CD4-positive, alpha-beta T cell treated with Interleukin-17A for 1 hour (primary cell): ENCODE results near the gene RELCH.

Experiments
- DNase-seq: peaks from one replicate; pipeline ENCODE4 v3.0.0-alpha.2; 2020

The RELCH gene

DNA sequence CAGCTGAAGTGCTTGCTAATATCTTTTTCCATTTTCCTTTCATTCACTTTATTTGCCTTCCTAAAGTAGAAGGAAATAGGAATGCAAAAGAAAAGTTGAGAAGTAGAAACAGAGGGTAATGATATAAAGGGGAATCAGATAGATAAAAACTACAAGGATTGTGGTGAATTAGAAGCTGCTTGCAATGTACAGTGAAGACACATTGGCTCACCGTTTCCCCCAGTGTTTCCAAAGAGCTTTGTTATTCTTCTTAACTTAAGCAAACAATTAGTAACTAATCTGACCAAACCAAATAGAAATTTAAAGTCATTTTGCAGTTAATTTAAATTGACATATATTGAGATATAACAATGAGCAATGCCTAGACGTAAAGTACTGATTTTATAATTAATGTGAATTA is 63.4 kb downstream of the RELCH start:
- DNase-seq = no peak

DNA sequence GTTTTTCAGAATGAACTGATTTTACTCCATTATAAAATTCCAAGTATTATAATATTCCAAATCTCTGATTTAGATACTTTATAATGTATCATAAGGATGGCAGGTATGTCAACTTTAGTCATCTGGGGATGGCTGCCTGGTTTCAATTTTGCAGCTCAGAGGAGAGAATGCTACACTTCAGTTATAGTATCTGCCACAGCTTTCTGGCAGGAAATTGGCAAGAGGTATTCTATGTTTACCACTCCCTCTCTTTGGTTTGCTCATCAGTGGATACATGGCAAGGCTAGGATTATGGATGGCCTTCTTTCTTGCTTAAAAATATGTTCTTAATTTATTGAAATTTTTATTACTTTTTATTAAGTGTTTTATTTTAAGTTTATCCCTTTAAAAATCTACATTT is 71.0 kb downstream of the RELCH start:
- no peak for DNase-seq

DNA sequence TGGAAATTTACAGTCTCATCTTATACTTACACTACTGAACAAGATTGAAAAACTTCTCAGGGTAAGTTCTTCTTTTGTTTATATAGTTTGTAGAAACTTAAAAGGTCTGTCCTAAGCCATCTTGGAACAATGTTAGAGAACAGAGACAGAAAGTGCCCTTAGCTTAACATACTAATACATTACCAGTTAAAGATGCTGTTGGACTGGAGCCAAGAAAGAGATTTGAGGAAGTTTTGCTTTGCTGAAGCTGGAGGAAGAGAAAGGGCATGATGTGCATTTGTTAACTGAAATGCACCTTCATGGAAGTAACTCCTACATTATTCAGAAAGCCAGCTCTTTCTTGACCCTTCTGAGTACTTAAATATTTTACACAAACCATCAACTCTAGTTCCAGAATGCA is 71.6 kb downstream of the RELCH start:
- no peak for DNase-seq

- no peak for DNase-seq
Observed at GRCh38 chr18:62262061-62262460, 75.0 kb downstream of the RELCH start.

- no peak for DNase-seq
Observed at GRCh38 chr18:62264984-62265383, 77.9 kb downstream of the RELCH start.

GRCh38 chr18:62277045-62277444 is 90.0 kb downstream of the RELCH start:
- DNase-seq = no peak

DNA sequence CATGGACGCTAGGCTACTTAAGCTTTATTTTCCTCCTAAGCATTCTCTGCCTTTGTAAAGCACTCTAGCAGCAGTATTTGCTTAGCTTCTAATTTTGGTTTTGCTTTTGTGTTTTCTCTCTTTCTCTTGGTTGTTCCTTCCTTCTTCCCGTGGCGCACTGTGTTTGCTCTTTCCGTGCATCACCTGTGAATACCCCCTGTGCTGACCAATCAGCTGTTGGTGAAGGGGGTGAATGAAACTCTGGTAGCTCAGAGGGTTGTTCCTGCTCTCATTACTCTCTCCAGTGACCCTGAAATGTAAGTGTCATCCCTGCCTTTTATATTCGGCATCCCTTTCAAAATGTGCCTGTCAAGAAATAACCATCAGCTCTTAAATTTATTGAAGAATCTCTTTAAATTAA is 92.5 kb downstream of the RELCH start:
- no peak for DNase-seq

GRCh38 chr18:62280058-62280457 is 93.0 kb downstream of the RELCH start:
- no peak for DNase-seq

- DNase-seq = no peak
Observed at GRCh38 chr18:62280786-62281185, 93.7 kb downstream of the RELCH start.

DNA sequence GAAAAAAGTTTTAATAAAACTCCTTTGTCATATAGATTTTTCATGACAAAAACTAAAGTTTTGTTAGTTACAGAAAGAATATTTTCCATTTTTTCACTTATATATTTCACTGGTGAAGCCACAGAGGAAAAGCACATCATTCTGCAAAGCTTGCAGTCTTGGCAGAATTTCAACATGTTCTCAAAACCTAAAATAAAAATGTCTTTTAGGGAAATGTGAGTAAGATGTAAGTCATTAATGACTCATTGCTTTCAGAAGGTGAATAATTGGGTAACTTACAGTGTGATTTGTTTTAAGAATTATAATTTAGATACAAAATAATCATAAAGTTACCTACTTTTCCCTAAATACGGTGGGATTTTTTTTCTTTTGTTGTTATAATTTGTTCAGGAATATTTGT is 94.6 kb downstream of the RELCH start:
- DNase-seq = no peak

GRCh38 chr18:62282188-62282629 is 95.2 kb downstream of the RELCH start:
- no peak for DNase-seq

DNA sequence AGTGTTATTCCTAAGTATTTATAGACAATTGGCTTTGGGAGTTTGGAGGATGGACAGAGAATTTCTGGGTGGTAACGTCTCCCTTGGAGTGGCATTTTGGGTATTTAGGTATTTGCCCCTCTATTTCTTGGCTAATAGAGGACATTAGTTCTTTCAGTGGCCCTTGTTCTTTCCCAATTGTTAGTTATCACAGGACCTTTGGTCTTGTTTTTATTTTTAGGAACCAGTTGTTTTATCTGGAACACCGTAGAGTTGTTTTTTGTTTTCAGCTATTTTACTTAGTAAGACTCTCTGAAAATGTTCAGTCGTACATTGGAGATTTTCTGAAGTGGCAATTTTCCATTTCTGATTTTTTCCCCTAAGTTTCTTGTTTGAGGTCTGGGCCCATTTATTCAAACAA is 97.6 kb downstream of the RELCH start:
- DNase-seq = no peak

GRCh38 chr18:62285281-62285680 is 98.2 kb downstream of the RELCH start:
- no peak for DNase-seq

GRCh38 chr18:62287781-62288664 is 101.0 kb downstream of the RELCH start:
- DNase-seq = no peak

- no peak for DNase-seq
Observed at GRCh38 chr18:62288665-62289008, 101.6 kb downstream of the RELCH start.

GRCh38 chr18:62289047-62289446 is 102.0 kb downstream of the RELCH start:
- no peak for DNase-seq

- no peak for DNase-seq
Observed at GRCh38 chr18:62294073-62294472, 107.0 kb downstream of the RELCH start.

DNA sequence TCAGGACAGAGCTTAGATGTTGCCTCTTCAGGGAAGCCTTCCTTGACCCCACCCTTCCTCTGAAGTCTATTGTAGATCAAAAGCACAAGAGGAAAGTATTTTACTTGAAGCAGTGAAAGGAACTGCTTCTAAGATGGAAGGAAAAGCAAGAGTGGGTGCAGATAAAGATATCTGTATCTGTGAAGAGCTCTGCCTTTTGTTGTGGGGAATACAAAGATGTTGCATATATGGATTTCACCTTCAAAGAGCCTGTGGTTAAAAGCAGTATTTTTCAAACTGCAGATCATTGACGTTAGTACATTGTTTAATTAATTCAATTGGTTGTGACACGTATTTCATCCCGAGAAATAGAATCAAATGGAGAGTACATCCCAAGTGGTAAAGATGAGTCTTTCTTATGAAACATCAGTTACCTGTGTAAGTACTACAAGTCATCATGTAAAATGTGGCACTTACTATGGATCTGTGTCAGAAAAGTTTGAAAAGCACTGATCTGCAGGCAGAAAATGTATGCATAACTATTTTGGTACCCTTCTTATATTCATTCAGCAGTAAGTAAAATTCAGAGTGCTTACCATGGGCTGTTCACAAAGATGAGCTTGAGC is 113.4 kb downstream of the RELCH start:
- no peak for DNase-seq

DNA sequence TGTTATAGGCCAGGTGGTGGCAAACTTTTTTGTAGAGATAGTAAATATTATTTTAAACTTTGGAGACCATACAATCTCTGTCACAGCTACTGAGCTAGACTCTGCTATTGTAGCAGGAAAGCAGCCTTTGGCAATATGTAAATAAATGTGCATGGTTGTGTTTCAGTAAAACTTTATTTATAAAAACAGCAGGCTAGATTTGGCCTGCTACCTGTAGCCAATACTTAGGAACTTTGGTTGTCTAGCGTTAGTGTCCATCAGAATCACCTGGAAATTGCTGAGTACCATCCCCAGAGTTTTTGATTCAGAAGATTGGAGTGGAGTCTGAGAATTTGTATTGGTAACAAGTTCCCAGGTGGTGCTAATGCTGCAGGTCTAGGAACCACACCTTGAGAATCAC is 114.3 kb downstream of the RELCH start:
- no peak for DNase-seq

- DNase-seq = no peak
Observed at GRCh38 chr18:62312851-62313250, 125.8 kb downstream of the RELCH start.

DNA sequence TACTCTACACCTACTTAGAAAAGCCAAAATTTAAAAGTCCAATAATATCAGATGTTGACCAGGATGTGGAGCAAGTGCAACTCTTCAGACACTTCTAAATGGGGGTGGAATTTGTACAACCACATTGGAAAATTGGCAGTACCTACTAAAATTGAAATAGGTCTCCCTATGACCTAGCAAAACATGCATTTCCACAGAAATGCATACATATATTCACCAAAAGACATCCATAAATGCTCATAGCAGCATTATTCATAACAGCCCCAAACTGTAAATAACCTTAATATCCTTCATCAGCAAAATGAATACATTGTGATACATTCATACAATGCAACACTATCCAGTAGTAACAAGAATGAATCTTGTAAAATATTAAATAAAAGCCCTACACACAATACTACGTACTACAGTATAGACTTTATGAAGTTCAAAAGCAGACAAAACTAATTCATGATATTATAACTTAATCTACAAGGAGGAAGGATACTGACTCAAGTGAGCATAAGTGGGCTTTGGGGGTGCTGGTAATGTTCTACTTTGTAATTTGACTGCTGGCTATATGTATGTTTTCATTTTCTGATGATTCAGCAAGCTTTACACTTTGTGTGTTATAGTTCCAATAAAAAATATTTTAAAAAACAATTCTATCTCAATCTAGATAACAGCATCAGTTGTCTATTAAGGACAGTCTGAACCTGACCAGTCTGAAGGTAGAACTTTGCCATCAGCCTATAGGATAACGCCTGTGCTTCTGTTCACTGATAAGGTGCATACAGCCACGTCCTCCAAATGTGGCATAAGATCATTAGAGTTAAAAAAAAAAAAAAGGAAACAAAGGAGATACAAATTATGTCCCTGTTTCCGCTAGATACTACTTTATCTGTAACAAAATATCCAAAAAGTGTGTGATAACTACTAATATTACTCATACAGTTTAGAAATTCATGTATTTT is 131.4 kb downstream of the RELCH start:
- no peak for DNase-seq

GRCh38 chr18:62321201-62321600 is 134.1 kb downstream of the RELCH start:
- DNase-seq = no peak

GRCh38 chr18:62323483-62324180 is 136.6 kb downstream of the RELCH start:
- DNase-seq = no peak
